HL-60/S4 treated with phorbol 12-myristate 13-acetate at 8.2 ng/mL for 4 days and 3 days (cell line): ENCODE measurements around the gene NT5C1A.

Source experiments
- in situ Hi-C: fragments of 300-500 bp; cut with MboI; formaldehyde crosslinking; loops from 2 replicates; pipeline ENCODE4 v1.15.0; 2022; ENCODE audit warnings: low sequenced_read_pairs

Gene NT5C1A

GRCh38 chr1:39613250-39613649, 58.7 kb downstream of the NT5C1A start:
- in situ Hi-C loops, result no loop called here

GRCh38 chr1:39609618-39610331, 62.1 kb downstream of the NT5C1A start:
- in situ Hi-C loops, result loop anchor here (10.0 kb wide), 1 partner anchor 105 kb away; no protein-coding TSS in a partner anchor
